HepG2 (cell line): ENCODE measurements around the gene YIF1A. TPM values are rescaled to one million over a fixed set of nuclear protein-coding genes. Genes with fewer than 3 reads are reported as not detected.
A peak's percentile ranks its signal among the peaks of the same experiment; 100 is the strongest.

Experiments
- FOSL1 ChIP-seq: sonication (generic); formaldehyde crosslinking; IDR thresholded peaks from 2 replicates; pipeline ENCODE4 v1.9.0; 2021; ENCODE audit warnings: missing genetic modification reagents, borderline replicate concordance
- MAFF ChIP-seq: IDR thresholded peaks from 2 replicates; pipeline ENCODE4 v1.6.1; 2011; ENCODE audit warnings: low read depth, low read length, improper control_type of control experiment
- MNT ChIP-seq: fragments of 450-650 bp; IDR thresholded peaks from 2 replicates; pipeline ENCODE4 v1.6.1; 2016
- NR2F1 ChIP-seq, 2 experiments: fragments of 450-650 bp in 1 of 2; formaldehyde crosslinking in 1 of 2; IDR thresholded peaks; 2 replicates each; pipeline versions ENCODE4 v1.5.0 to v1.6.1; 2016 to 2020; ENCODE audit warnings: mild to moderate bottlenecking in 1 of 2, missing compliant biosample characterization in 1 of 2, missing genetic modification reagents in 1 of 2, moderate library complexity in 1 of 2
- PHF5A ChIP-seq: IDR thresholded peaks from one replicate; pipeline ENCODE4 v1.6.1; 2018; ENCODE audit warnings: low read depth, missing genetic modification reagents; ENCODE audit not compliant: unreplicated experiment
- SMARCE1 ChIP-seq: fragments of 450-650 bp; IDR thresholded peaks from 2 replicates; pipeline ENCODE4 v1.6.1; 2017; ENCODE audit warnings: borderline replicate concordance
- SRY ChIP-seq: sonication (generic); formaldehyde crosslinking; IDR thresholded peaks from 2 replicates; pipeline ENCODE4 v1.8.0; 2022; ENCODE audit warnings: mild to moderate bottlenecking, missing genetic modification reagents
- THAP9 ChIP-seq: sonication (generic); formaldehyde crosslinking; IDR thresholded peaks from 2 replicates; pipeline ENCODE4; 2020; ENCODE audit warnings: missing genetic modification reagents, mild to moderate bottlenecking, borderline replicate concordance
- ZBTB25 ChIP-seq: IDR thresholded peaks from 2 replicates; pipeline ENCODE4 v1.6.1; 2018; ENCODE audit warnings: missing genetic modification reagents
- ZBTB33 ChIP-seq: sonication (generic); formaldehyde crosslinking; IDR thresholded peaks from 2 replicates; pipeline ENCODE4 v1.4.0; 2020; ENCODE audit warnings: missing genetic modification reagents
- ZNF552 ChIP-seq: sonication (generic); formaldehyde crosslinking; IDR thresholded peaks from 2 replicates; pipeline ENCODE4 v1.9.0; 2022; ENCODE audit warnings: missing genetic modification reagents, mild to moderate bottlenecking, borderline replicate concordance
- ZNF556 ChIP-seq: sonication (generic); formaldehyde crosslinking; IDR thresholded peaks from 2 replicates; pipeline ENCODE4 v1.4.0; 2020; ENCODE audit warnings: mild to moderate bottlenecking, missing genetic modification reagents, borderline replicate concordance
- ZNF574 ChIP-seq: sonication (generic); formaldehyde crosslinking; IDR thresholded peaks from 2 replicates; pipeline ENCODE4 v1.4.0; 2020; ENCODE audit warnings: missing genetic modification reagents
- ZNF580 ChIP-seq: IDR thresholded peaks from 2 replicates; pipeline ENCODE4 v1.6.1; 2016; ENCODE audit warnings: low read depth, borderline replicate concordance
- ZNF747 ChIP-seq: sonication (generic); formaldehyde crosslinking; IDR thresholded peaks from 2 replicates; pipeline ENCODE4 v1.8.1; 2023; ENCODE audit warnings: missing genetic modification reagents, mild to moderate bottlenecking, borderline replicate concordance
- ZNF788 ChIP-seq: sonication (generic); formaldehyde crosslinking; IDR thresholded peaks from 2 replicates; pipeline ENCODE4 v1.5.0; 2020; ENCODE audit warnings: mild to moderate bottlenecking, missing genetic modification reagents, borderline replicate concordance
- polyA plus RNA-seq, 8 experiments: library from polyadenylated mRNA; depleted of rRNA in 3 of 8; stranded (reverse) in 7 of 8; unstranded in 1 of 8; fragments of >200 nt; fragmentation: Illumina TruSeq in 4 of 8; extraction: Trizol in 4 of 8; gene quantifications; 2 replicates each; pipeline versions ENCODE4 v1.2.1 to v1.2.3, GENCODE V29; 2011 to 2016; ENCODE audit warnings: low read depth in 4 of 8, missing spikeins in 1 of 8, mixed read lengths in 1 of 8; ENCODE audit not compliant: insufficient read depth in 1 of 8
- total RNA-seq, 5 experiments: library from RNA; depleted of rRNA; stranded (reverse); fragments of >200 nt; fragmentation: Illumina TruSeq; extraction: Trizol; gene quantifications; 2 replicates each; pipeline ENCODE4 v1.2.3, GENCODE V29; 2016; ENCODE audit warnings: low read depth in 1 of 5

YIF1A gene
- total and polyA plus RNA-seq, 2 of the 13 experiments (the other 11 are each of a cell fraction or from before 2014, with no cell fraction given) = 133 to 145 TPM

GRCh38 chr11:66282468-66283455 lies 6.2 kb downstream of the YIF1A start (continued):
- TF ChIP-seq ZNF788 (CRISPR knock-in tag) (no peak), MAFF (no peak), SMARCE1 (no peak), ZNF552 (CRISPR knock-in tag) (no peak), ZNF580 (0 out of 2 replicates have a peak, but pooled peaks have one; percentile 41), FOSL1 (CRISPR knock-in tag) (no peak), NR2F1 (CRISPR knock-in tag; IDR thresholded peaks at IDR 0.05) (0 out of 4 replicates have a peak, but pooled peaks of 1 of the 2 experiments have one; percentile 17), SRY (CRISPR knock-in tag) (0 out of 2 replicates have a peak, but pooled peaks have one; percentile 37), ZBTB25 (peak; percentile 53; the same call in 1 of the 2 replicates), PHF5A (CRISPR knock-in tag) (peak; percentile 67), MNT (no peak), ZBTB33 (peak; percentile 47; the same call in 1 of the 2 replicates), ZNF747 (CRISPR knock-in tag) (no peak), ZNF574 (CRISPR knock-in tag) (no peak; the same call in 1 of the 2 replicates), ZNF556 (no peak), THAP9 (CRISPR knock-in tag) (0 out of 2 replicates have a peak, but pooled peaks have one; percentile 55)
